Activated naive CD4-positive, alpha-beta T cell treated with anti-CD3 and anti-CD28 coated beads, Interleukin-2, amount 10 ng/mL, durations not matched to agents 7 days and 5 days (primary cell): Measurements from ENCODE around the gene CNTN5.

Source experiments
- CTCF ChIA-PET: fragments of 350-600 bp; sonication (Branson Sonifier 250); formaldehyde crosslinking; loops from one replicate; lab custom pipeline; 2021; ENCODE audit warnings: antibody characterized with exemption; lab: Charles Lee
- DNase-seq: peaks from one replicate; pipeline ENCODE4 v3.0.0-alpha.2; 2020
- H3K27ac Mint-ChIP-seq: one replicate; pipeline ENCODE4 v1.8.0; 2021; ENCODE audit warnings: mild to moderate bottlenecking, moderate library complexity, mixed read lengths
- H3K27me3 Mint-ChIP-seq: one replicate; pipeline ENCODE4 v1.8.0; 2021; ENCODE audit warnings: mild to moderate bottlenecking, mixed read lengths
- H3K36me3 Mint-ChIP-seq: one replicate; pipeline ENCODE4 v1.8.0; 2021; ENCODE audit warnings: mixed read lengths
- H3K4me1 Mint-ChIP-seq: one replicate; pipeline ENCODE4 v1.8.0; 2021; ENCODE audit warnings: mixed read lengths
- H3K4me3 Mint-ChIP-seq: one replicate; pipeline ENCODE4 v1.8.0; 2021; ENCODE audit warnings: mild to moderate bottlenecking, moderate library complexity, mixed read lengths
- H3K9me3 Mint-ChIP-seq: one replicate; pipeline ENCODE4 v1.8.0; 2021; ENCODE audit warnings: mixed read lengths

Gene CNTN5

GRCh38 chr11:100354736-100355135, 1334.0 kb downstream of the CNTN5 start:
- H3K27me3 Mint-ChIP-seq: no peaks in the 10 kb centered on the region
- no peak for DNase-seq
- H3K9me3 Mint-ChIP-seq: peaks cover 5% of the 10 kb centered on the region
- H3K4me3 Mint-ChIP-seq: no peak overlapping the region
- CTCF ChIA-PET: no interaction called here
- no peaks in the 10 kb centered on the region for H3K4me1 Mint-ChIP-seq
- no peak overlapping the region for H3K27ac Mint-ChIP-seq
- no peaks in the 10 kb centered on the region for H3K36me3 Mint-ChIP-seq

GRCh38 chr11:100356035-100356434, 1335.3 kb downstream of the CNTN5 start:
- Mint-ChIP-seq H3K4me3 (no peak overlapping the region), H3K27me3 (no peaks in the 10 kb centered on the region), H3K27ac (no peak overlapping the region), H3K9me3 (peaks cover 6% of the 10 kb centered on the region), H3K4me1 (no peaks in the 10 kb centered on the region), H3K36me3 (no peaks in the 10 kb centered on the region)
- CTCF ChIA-PET: no interaction called here
- no peak for DNase-seq

GRCh38 chr11:100359281-100359680, 1338.5 kb downstream of the CNTN5 start:
- CTCF ChIA-PET: no interaction called here
- H3K27ac Mint-ChIP-seq: no peak overlapping the region
- no peaks in the 10 kb centered on the region for H3K27me3 Mint-ChIP-seq
- no peaks in the 10 kb centered on the region for H3K4me1 Mint-ChIP-seq
- H3K36me3 Mint-ChIP-seq: no peaks in the 10 kb centered on the region
- DNase-seq: no peak
- peaks cover 15% of the 10 kb centered on the region for H3K9me3 Mint-ChIP-seq
- H3K4me3 Mint-ChIP-seq: no peak overlapping the region

- no peak overlapping the region for H3K4me3 Mint-ChIP-seq
- CTCF ChIA-PET: no interaction called here
- no peaks in the 10 kb centered on the region for H3K4me1 Mint-ChIP-seq
- no peaks in the 10 kb centered on the region for H3K27me3 Mint-ChIP-seq
- no peak overlapping the region for H3K27ac Mint-ChIP-seq
- peaks cover 7% of the 10 kb centered on the region for H3K9me3 Mint-ChIP-seq
- no peaks in the 10 kb centered on the region for H3K36me3 Mint-ChIP-seq
- DNase-seq: no peak
Measured at GRCh38 chr11:100367892-100368291, 1347.1 kb downstream of the CNTN5 start.

- no peak for DNase-seq
- Mint-ChIP-seq H3K36me3 (no peaks in the 10 kb centered on the region), H3K4me1 (no peaks in the 10 kb centered on the region), H3K27me3 (no peaks in the 10 kb centered on the region), H3K9me3 (peaks cover 19% of the 10 kb centered on the region), H3K4me3 (no peak overlapping the region), H3K27ac (no peak overlapping the region)
- CTCF ChIA-PET: no interaction called here
Measured at GRCh38 chr11:100383357-100383865, 1362.7 kb downstream of the CNTN5 start.

- no peak overlapping the region for H3K27ac Mint-ChIP-seq
- CTCF ChIA-PET: no interaction called here
- H3K4me3 Mint-ChIP-seq: no peak overlapping the region
- DNase-seq: no peak
- H3K9me3 Mint-ChIP-seq: peaks cover 13% of the 10 kb centered on the region
- H3K36me3 Mint-ChIP-seq: no peaks in the 10 kb centered on the region
- H3K4me1 Mint-ChIP-seq: no peaks in the 10 kb centered on the region
- no peaks in the 10 kb centered on the region for H3K27me3 Mint-ChIP-seq
Measured at GRCh38 chr11:100396266-100396665, 1375.5 kb downstream of the CNTN5 start.

GRCh38 chr11:100397401-100397800, 1376.7 kb downstream of the CNTN5 start:
- CTCF ChIA-PET: no interaction called here

GRCh38 chr11:100403816-100404215, 1383.1 kb downstream of the CNTN5 start:
- no peak for DNase-seq
- peaks cover 20% of the 10 kb centered on the region for H3K9me3 Mint-ChIP-seq
- no peaks in the 10 kb centered on the region for H3K27me3 Mint-ChIP-seq
- no peak overlapping the region for H3K27ac Mint-ChIP-seq
- H3K4me1 Mint-ChIP-seq: no peaks in the 10 kb centered on the region
- CTCF ChIA-PET: no interaction called here
- H3K4me3 Mint-ChIP-seq: no peak overlapping the region
- no peaks in the 10 kb centered on the region for H3K36me3 Mint-ChIP-seq

More at GRCh38 chr11:100397401-100397800, 1376.7 kb downstream of the CNTN5 start:
- no peak overlapping the region for H3K27ac Mint-ChIP-seq
- H3K9me3 Mint-ChIP-seq: peaks cover 11% of the 10 kb centered on the region
- H3K27me3 Mint-ChIP-seq: no peaks in the 10 kb centered on the region
- H3K4me3 Mint-ChIP-seq: no peak overlapping the region
- no peaks in the 10 kb centered on the region for H3K36me3 Mint-ChIP-seq
- no peak for DNase-seq
- H3K4me1 Mint-ChIP-seq: no peaks in the 10 kb centered on the region

GRCh38 chr11:100404907-100405306, 1384.2 kb downstream of the CNTN5 start:
- CTCF ChIA-PET: no interaction called here
- Mint-ChIP-seq H3K27ac (no peak overlapping the region), H3K36me3 (no peaks in the 10 kb centered on the region), H3K27me3 (no peaks in the 10 kb centered on the region), H3K4me1 (no peaks in the 10 kb centered on the region), H3K9me3 (peaks cover 18% of the 10 kb centered on the region), H3K4me3 (no peak overlapping the region)
- no peak for DNase-seq
